DMS153 treated with DMSO at 0.1 percent for 48 hours (cell line): Measurements from ENCODE around the gene NPBWR2.
A peak's percentile ranks its signal among the peaks of the same experiment; 100 is the strongest.
"Not testable (repeated sequence)": the region's sequence is repeated elsewhere in the genome, so short reads cannot be mapped to it uniquely, and the experiment has no call there.

Experiments
- DNase-seq: peaks from one replicate; lab custom pipeline; 2025; ENCODE audit not compliant: unreplicated experiment; lab: John Stamatoyannopoulos, UW

NPBWR2 gene

GRCh38 chr20:64104667-64105451 is 2.5 kb downstream of the NPBWR2 start:
- no peak for DNase-seq

GRCh38 chr20:64103871-64104666 is 3.3 kb downstream of the NPBWR2 start:
- DNase-seq = no peak

- DNase-seq = no peak
Observed at GRCh38 chr20:64102647-64103354, 4.6 kb downstream of the NPBWR2 start.

GRCh38 chr20:64101731-64102621 is 5.4 kb downstream of the NPBWR2 start:
- DNase-seq = no peak

- DNase-seq = no peak
Observed at GRCh38 chr20:64100946-64101688, 6.2 kb downstream of the NPBWR2 start.

GRCh38 chr20:64100566-64100888 is 6.8 kb downstream of the NPBWR2 start:
- peak; percentile 18 for DNase-seq

- no peak for DNase-seq
Observed at GRCh38 chr20:64099880-64100565, 7.3 kb downstream of the NPBWR2 start.

GRCh38 chr20:64099086-64099786 is 8.1 kb downstream of the NPBWR2 start:
- no peak for DNase-seq

GRCh38 chr20:64098471-64099013 is 8.8 kb downstream of the NPBWR2 start:
- DNase-seq = no peak

GRCh38 chr20:64096535-64096934 is 10.8 kb downstream of the NPBWR2 start:
- no peak for DNase-seq

- no peak for DNase-seq
Observed at GRCh38 chr20:64095927-64096326, 11.4 kb downstream of the NPBWR2 start.

- DNase-seq = no peak
Observed at GRCh38 chr20:64095455-64095854, 11.9 kb downstream of the NPBWR2 start.

- DNase-seq = no peak
Observed at GRCh38 chr20:64093013-64093503, 14.3 kb downstream of the NPBWR2 start.

GRCh38 chr20:64092258-64093012 is 14.9 kb downstream of the NPBWR2 start:
- no peak for DNase-seq

- no peak for DNase-seq
Observed at GRCh38 chr20:64091770-64092169, 15.6 kb downstream of the NPBWR2 start.

GRCh38 chr20:64091340-64091739 is 16.0 kb downstream of the NPBWR2 start:
- DNase-seq = no peak

GRCh38 chr20:64090165-64090564 is 17.2 kb downstream of the NPBWR2 start:
- no peak for DNase-seq

- not testable (repeated sequence) for DNase-seq
Observed at GRCh38 chr20:64088586-64088985, 18.8 kb downstream of the NPBWR2 start.
